HEK293 (cell line): ENCODE data around the gene PRRT1B.
A peak's percentile ranks its signal among the peaks of the same experiment; 100 is the strongest.

Experiments used
- EGR2 ChIP-seq: fragments of 450-650 bp; formaldehyde crosslinking; IDR thresholded peaks from 2 replicates; pipeline ENCODE4 v1.5.1; 2016; ENCODE audit warnings: low read depth, missing biosample characterization, missing genetic modification characterization
- GFI1B ChIP-seq: fragments of 450-650 bp; formaldehyde crosslinking; IDR thresholded peaks from 2 replicates; pipeline ENCODE4 v1.5.1; 2016; ENCODE audit warnings: missing biosample characterization, missing genetic modification characterization
- PRDM1 ChIP-seq: fragments of 450-650 bp; formaldehyde crosslinking; IDR thresholded peaks from 2 replicates; pipeline ENCODE4; 2016; ENCODE audit warnings: missing biosample characterization, missing genetic modification characterization
- RBAK ChIP-seq: fragments of 450-650 bp; formaldehyde crosslinking; IDR thresholded peaks from 2 replicates; pipeline ENCODE4 v1.5.1; 2016; ENCODE audit warnings: missing biosample characterization, missing genetic modification characterization
- SALL2 ChIP-seq: fragments of 450-650 bp; formaldehyde crosslinking; IDR thresholded peaks from 2 replicates; pipeline ENCODE4 v1.5.0; 2017; ENCODE audit warnings: missing biosample characterization, mild to moderate bottlenecking, missing genetic modification characterization, borderline replicate concordance
- SETDB1 ChIP-seq: IDR thresholded peaks from one replicate; pipeline ENCODE4 v1.6.1; 2017; ENCODE audit warnings: mild to moderate bottlenecking, low read length, moderate library complexity, mixed read lengths; ENCODE audit not compliant: insufficient read length
- TRIM28 ChIP-seq: IDR thresholded peaks from 2 replicates; pipeline ENCODE4 v1.6.1; 2011; ENCODE audit warnings: low read length, control low read depth, borderline replicate concordance
- WT1 ChIP-seq: fragments of 450-650 bp; formaldehyde crosslinking; IDR thresholded peaks from 2 replicates; pipeline ENCODE4 v1.5.1; 2016; ENCODE audit warnings: missing biosample characterization, missing genetic modification characterization
- ZNF155 ChIP-seq: fragments of 450-650 bp; formaldehyde crosslinking; IDR thresholded peaks from 2 replicates; pipeline ENCODE4 v1.5.1; 2016; ENCODE audit warnings: missing biosample characterization, missing genetic modification characterization
- ZNF174 ChIP-seq: fragments of 450-650 bp; formaldehyde crosslinking; IDR thresholded peaks from 2 replicates; pipeline ENCODE4 v1.5.0; 2017; ENCODE audit warnings: missing biosample characterization, mild to moderate bottlenecking, missing genetic modification characterization
- ZNF184 ChIP-seq: fragments of 450-650 bp; IDR thresholded peaks from 2 replicates; pipeline ENCODE4 v1.5.1; 2018; ENCODE audit warnings: missing biosample characterization, mild to moderate bottlenecking, missing genetic modification characterization
- ZNF2 ChIP-seq: fragments of 450-650 bp; formaldehyde crosslinking; IDR thresholded peaks from 2 replicates; pipeline ENCODE4 v1.5.1; 2016; ENCODE audit warnings: missing biosample characterization, missing genetic modification characterization
- ZNF223 ChIP-seq: fragments of 450-650 bp; formaldehyde crosslinking; IDR thresholded peaks from 2 replicates; pipeline ENCODE4 v1.5.1; 2016; ENCODE audit warnings: missing biosample characterization, missing genetic modification characterization
- ZNF239 ChIP-seq: fragments of 450-650 bp; formaldehyde crosslinking; IDR thresholded peaks from 2 replicates; pipeline ENCODE4 v1.5.1; 2016; ENCODE audit warnings: missing biosample characterization, missing genetic modification characterization
- ZNF311 ChIP-seq: fragments of 450-650 bp; formaldehyde crosslinking; IDR thresholded peaks from 2 replicates; pipeline ENCODE4 v1.5.1; 2017; ENCODE audit warnings: missing biosample characterization, missing genetic modification characterization, borderline replicate concordance
- ZNF416 ChIP-seq: fragments of 450-650 bp; formaldehyde crosslinking; IDR thresholded peaks from 2 replicates; pipeline ENCODE4 v1.5.1; 2016; ENCODE audit warnings: missing biosample characterization, missing genetic modification characterization
- ZNF521 ChIP-seq: fragments of 450-650 bp; formaldehyde crosslinking; IDR thresholded peaks from 2 replicates; pipeline ENCODE4 v1.5.1; 2017; ENCODE audit warnings: missing biosample characterization, mild to moderate bottlenecking, missing genetic modification characterization
- ZNF549 ChIP-seq: fragments of 450-650 bp; IDR thresholded peaks from 2 replicates; pipeline ENCODE4 v1.5.1; 2018; ENCODE audit warnings: missing biosample characterization, missing genetic modification characterization, mild to moderate bottlenecking, inconsistent platforms, moderate library complexity
- ZNF626 ChIP-seq: fragments of 450-650 bp; sonication (Bioruptor Pico); formaldehyde crosslinking; IDR thresholded peaks from 2 replicates; pipeline ENCODE4 v1.5.1; 2018; ENCODE audit warnings: missing biosample characterization, missing genetic modification characterization, inconsistent platforms
- ZNF654 ChIP-seq: fragments of 450-650 bp; formaldehyde crosslinking; IDR thresholded peaks from 2 replicates; pipeline ENCODE4 v1.5.1; 2016; ENCODE audit warnings: low read depth, missing biosample characterization, missing genetic modification characterization
- ZNF677 ChIP-seq: fragments of 450-650 bp; IDR thresholded peaks from 2 replicates; pipeline ENCODE4 v1.5.0; 2018; ENCODE audit warnings: missing biosample characterization, mild to moderate bottlenecking, missing genetic modification characterization, moderate library complexity
- TF ChIP-seq, protein P1 (sequence below): fragments of 450-650 bp; formaldehyde crosslinking; IDR thresholded peaks from 2 replicates; pipeline ENCODE4 v1.5.1; 2016; ENCODE audit warnings: missing biosample characterization, missing genetic modification characterization
- TF ChIP-seq, protein P2 (sequence below): fragments of 450-650 bp; formaldehyde crosslinking; IDR thresholded peaks from 2 replicates; pipeline ENCODE4 v1.5.1; 2016; ENCODE audit warnings: missing biosample characterization, missing genetic modification characterization
- TF ChIP-seq, protein P3 (sequence below): fragments of 450-650 bp; formaldehyde crosslinking; IDR thresholded peaks from 2 replicates; pipeline ENCODE4 v1.5.1; 2016; ENCODE audit warnings: missing biosample characterization, missing genetic modification characterization
- TF ChIP-seq, protein P4 (sequence below): fragments of 450-650 bp; formaldehyde crosslinking; IDR thresholded peaks from 2 replicates; pipeline ENCODE4 v1.5.1; 2017; ENCODE audit warnings: missing biosample characterization, missing genetic modification characterization
- TF ChIP-seq, protein P5 (sequence below): fragments of 450-650 bp; formaldehyde crosslinking; IDR thresholded peaks from 2 replicates; pipeline ENCODE4 v1.5.1; 2016; ENCODE audit warnings: missing biosample characterization, missing genetic modification characterization
- TF ChIP-seq, protein P6 (sequence below): fragments of 450-650 bp; formaldehyde crosslinking; IDR thresholded peaks from 2 replicates; pipeline ENCODE4 v1.5.1; 2017; ENCODE audit warnings: missing biosample characterization, missing genetic modification characterization

PRRT1B gene

DNA sequence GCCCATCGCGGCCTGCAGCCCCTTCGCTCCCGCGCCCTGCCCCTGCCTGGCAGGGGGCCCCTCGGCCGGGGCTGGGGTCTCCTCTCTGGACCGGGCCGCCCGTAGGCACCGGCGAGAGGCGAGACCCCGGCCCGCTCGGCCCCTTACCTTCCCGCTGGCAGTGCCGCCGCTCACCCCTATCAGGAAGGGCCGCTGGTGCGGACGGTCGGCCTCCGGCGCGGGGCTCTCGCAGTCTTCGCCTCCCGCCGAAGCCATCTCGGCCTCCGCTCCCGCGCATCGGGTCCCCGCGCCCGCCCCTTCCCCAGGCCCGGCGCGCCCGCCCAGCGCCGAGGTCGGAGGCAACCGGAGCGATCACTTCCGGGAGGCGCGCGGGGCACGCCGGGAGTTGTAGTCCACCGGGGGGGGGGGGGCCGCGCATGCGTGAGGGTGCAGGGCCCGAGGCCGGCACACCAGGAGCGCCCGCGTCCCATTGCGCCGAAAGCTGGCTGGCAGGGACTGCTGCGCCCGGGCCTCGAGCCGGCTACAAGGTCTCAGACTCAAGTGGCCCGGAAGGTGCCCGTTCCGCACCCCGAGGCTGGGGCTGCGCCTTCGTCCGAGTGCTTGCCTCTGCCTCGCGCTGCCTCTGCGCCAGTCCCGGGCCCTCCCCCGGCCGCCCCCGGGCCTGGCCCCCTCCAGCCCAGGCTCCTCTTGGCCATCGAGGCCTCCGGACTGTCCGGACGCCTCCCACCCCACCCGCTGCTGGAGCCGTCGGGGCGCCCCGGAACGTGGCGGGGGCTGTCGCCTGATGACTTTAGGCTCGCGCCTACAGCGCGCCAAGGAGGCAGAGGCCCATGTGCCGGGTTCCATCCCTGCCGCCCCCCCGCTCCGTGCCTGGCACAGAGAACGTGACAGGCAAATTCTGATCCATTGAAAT, 14.1 kb upstream of the PRRT1B start, which contains the start of gene UCK1 (continued):
- TF ChIP-seq, protein P1, sequence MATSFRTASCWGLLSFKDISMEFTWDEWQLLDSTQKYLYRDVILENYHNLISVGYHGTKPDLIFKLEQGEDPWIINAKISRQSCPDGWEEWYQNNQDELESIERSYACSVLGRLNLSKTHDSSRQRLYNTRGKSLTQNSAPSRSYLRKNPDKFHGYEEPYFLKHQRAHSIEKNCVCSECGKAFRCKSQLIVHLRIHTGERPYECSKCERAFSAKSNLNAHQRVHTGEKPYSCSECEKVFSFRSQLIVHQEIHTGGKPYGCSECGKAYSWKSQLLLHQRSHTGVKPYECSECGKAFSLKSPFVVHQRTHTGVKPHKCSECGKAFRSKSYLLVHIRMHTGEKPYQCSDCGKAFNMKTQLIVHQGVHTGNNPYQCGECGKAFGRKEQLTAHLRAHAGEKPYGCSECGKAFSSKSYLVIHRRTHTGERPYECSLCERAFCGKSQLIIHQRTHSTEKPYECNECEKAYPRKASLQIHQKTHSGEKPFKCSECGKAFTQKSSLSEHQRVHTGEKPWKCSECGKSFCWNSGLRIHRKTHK = no peak
- TF ChIP-seq, protein P2, sequence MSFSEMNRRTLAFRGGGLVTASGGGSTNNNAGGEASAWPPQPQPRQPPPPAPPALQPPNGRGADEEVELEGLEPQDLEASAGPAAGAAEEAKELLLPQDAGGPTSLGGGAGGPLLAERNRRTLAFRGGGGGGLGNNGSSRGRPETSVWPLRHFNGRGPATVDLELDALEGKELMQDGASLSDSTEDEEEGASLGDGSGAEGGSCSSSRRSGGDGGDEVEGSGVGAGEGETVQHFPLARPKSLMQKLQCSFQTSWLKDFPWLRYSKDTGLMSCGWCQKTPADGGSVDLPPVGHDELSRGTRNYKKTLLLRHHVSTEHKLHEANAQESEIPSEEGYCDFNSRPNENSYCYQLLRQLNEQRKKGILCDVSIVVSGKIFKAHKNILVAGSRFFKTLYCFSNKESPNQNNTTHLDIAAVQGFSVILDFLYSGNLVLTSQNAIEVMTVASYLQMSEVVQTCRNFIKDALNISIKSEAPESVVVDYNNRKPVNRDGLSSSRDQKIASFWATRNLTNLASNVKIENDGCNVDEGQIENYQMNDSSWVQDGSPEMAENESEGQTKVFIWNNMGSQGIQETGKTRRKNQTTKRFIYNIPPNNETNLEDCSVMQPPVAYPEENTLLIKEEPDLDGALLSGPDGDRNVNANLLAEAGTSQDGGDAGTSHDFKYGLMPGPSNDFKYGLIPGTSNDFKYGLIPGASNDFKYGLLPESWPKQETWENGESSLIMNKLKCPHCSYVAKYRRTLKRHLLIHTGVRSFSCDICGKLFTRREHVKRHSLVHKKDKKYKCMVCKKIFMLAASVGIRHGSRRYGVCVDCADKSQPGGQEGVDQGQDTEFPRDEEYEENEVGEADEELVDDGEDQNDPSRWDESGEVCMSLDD = no peak
- no peak for TF ChIP-seq ZNF155
- no peak for TF ChIP-seq ZNF223 (tag by site-specific recombination)
- TF ChIP-seq, protein P3, sequence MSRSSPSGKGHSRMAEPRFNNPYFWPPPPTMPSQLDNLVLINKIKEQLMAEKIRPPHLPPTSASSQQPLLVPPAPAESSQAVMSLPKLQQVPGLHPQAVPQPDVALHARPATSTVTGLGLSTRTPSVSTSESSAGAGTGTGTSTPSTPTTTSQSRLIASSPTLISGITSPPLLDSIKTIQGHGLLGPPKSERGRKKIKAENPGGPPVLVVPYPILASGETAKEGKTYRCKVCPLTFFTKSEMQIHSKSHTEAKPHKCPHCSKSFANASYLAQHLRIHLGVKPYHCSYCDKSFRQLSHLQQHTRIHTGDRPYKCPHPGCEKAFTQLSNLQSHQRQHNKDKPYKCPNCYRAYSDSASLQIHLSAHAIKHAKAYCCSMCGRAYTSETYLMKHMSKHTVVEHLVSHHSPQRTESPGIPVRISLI = no peak
- TF ChIP-seq ZNF416 = no peak
- TF ChIP-seq SALL2 (tag by site-specific recombination) = no peak
- TF ChIP-seq SETDB1 = no peak
- TF ChIP-seq, protein P4, sequence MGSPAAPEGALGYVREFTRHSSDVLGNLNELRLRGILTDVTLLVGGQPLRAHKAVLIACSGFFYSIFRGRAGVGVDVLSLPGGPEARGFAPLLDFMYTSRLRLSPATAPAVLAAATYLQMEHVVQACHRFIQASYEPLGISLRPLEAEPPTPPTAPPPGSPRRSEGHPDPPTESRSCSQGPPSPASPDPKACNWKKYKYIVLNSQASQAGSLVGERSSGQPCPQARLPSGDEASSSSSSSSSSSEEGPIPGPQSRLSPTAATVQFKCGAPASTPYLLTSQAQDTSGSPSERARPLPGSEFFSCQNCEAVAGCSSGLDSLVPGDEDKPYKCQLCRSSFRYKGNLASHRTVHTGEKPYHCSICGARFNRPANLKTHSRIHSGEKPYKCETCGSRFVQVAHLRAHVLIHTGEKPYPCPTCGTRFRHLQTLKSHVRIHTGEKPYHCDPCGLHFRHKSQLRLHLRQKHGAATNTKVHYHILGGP (tag by site-specific recombination) = no peak
- no peak for TF ChIP-seq ZNF521 (tag by site-specific recombination)
- no peak for TF ChIP-seq ZNF2 (tag by site-specific recombination)
- TF ChIP-seq EGR2 = no peak
- no peak for TF ChIP-seq ZNF626 (tag by site-specific recombination)
- TF ChIP-seq, protein P5, sequence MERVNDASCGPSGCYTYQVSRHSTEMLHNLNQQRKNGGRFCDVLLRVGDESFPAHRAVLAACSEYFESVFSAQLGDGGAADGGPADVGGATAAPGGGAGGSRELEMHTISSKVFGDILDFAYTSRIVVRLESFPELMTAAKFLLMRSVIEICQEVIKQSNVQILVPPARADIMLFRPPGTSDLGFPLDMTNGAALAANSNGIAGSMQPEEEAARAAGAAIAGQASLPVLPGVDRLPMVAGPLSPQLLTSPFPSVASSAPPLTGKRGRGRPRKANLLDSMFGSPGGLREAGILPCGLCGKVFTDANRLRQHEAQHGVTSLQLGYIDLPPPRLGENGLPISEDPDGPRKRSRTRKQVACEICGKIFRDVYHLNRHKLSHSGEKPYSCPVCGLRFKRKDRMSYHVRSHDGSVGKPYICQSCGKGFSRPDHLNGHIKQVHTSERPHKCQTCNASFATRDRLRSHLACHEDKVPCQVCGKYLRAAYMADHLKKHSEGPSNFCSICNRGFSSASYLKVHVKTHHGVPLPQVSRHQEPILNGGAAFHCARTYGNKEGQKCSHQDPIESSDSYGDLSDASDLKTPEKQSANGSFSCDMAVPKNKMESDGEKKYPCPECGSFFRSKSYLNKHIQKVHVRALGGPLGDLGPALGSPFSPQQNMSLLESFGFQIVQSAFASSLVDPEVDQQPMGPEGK (tag by site-specific recombination) = peak; percentile 73; the same call in 1 of the 2 replicates
- TF ChIP-seq ZNF174 (tag by site-specific recombination) = no peak
- no peak for TF ChIP-seq TRIM28
- TF ChIP-seq RBAK (tag by site-specific recombination) = no peak
- TF ChIP-seq ZNF654 (tag by site-specific recombination) = no peak
- TF ChIP-seq PRDM1 (tag by site-specific recombination) = no peak
- TF ChIP-seq ZNF311 (tag by site-specific recombination) = no peak
- no peak for TF ChIP-seq WT1 (tag by site-specific recombination)
- no peak for TF ChIP-seq ZNF184 (tag by site-specific recombination)
- no peak for TF ChIP-seq GFI1B (tag by site-specific recombination)
- TF ChIP-seq ZNF677 (tag by site-specific recombination) = no peak
- TF ChIP-seq, protein P6, sequence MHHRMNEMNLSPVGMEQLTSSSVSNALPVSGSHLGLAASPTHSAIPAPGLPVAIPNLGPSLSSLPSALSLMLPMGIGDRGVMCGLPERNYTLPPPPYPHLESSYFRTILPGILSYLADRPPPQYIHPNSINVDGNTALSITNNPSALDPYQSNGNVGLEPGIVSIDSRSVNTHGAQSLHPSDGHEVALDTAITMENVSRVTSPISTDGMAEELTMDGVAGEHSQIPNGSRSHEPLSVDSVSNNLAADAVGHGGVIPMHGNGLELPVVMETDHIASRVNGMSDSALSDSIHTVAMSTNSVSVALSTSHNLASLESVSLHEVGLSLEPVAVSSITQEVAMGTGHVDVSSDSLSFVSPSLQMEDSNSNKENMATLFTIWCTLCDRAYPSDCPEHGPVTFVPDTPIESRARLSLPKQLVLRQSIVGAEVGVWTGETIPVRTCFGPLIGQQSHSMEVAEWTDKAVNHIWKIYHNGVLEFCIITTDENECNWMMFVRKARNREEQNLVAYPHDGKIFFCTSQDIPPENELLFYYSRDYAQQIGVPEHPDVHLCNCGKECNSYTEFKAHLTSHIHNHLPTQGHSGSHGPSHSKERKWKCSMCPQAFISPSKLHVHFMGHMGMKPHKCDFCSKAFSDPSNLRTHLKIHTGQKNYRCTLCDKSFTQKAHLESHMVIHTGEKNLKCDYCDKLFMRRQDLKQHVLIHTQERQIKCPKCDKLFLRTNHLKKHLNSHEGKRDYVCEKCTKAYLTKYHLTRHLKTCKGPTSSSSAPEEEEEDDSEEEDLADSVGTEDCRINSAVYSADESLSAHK (tag by site-specific recombination) = no peak
- TF ChIP-seq ZNF239 = no peak
- TF ChIP-seq ZNF549 (tag by site-specific recombination) = no peak
